ENCODE results near the gene ABCG2.
"Not testable (repeated sequence)": the region's sequence is repeated elsewhere in the genome, so short reads cannot be mapped to it uniquely, and the experiment has no call there.

ABCG2 gene

DNA sequence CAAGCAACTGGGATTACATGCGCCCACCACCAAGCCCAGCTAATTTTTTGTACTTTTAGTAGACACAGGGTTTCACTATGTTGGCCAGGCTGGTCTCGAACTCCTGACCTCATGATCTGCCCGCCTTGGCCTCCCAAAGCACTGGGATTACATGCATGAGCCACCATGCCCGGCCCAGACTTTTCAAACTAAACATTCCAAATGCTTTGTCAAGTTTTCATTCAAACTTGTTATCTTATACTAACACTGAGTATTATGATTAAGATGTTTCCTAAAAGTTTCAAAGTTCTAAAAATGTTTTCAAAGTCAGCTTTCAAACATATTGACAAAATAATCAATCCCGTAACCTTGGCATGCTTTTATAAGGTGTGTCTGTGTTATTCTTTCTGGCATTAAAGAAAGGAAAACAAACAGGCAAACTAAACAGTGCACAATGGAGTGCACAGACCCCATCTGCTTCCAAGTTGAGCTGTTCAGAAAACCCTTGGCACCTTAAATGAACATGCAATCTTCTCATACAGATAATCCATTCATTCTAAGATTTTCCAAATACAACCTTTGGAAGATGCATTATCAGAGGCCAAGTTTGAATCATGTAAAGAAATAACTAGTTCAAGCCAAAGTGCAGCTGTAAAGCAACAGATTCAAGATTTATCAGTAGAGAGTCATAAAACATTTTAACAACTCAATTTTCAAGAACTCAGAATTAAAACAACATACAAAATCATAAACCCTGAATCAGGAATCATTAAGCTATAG is 49.1 kb downstream of the ABCG2 start:
- no peak for DNase-seq

DNA sequence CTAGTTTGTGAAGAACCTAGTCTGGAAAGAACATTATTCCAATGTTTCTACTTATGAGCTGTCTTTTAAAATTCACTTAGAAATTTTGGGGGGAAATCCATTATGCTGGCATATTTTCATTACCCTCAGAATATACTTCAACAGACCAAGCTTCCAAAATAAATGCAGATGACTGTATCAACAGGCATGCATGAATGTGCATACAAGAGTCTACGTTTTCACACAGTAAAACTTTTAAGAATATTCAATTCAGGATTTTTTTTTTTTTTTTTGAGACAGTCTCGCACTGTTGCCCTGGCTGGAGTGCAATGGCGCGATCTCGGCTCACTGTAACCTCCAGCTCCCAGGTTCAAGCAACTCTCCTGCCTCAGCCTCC is 49.7 kb downstream of the ABCG2 start:
- DNase-seq, result no peak

DNA sequence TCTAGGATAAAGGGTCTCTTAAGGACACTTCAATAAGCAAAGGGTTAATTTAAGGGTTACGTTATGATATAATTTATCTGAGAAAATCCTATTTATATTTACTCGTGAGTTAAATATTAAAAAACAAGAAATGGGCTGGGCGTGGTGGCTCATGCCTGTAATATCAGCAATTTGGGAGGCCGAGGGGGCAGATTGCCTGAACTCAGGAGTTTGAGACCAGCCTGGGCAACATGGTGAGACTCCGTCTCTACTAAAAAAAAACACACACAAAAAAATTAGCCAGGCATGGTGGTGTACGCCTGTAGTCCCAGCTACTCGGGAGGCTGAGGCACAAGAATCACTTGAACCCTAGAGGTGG is 50.4 kb downstream of the ABCG2 start:
- not testable (repeated sequence) for DNase-seq

DNA sequence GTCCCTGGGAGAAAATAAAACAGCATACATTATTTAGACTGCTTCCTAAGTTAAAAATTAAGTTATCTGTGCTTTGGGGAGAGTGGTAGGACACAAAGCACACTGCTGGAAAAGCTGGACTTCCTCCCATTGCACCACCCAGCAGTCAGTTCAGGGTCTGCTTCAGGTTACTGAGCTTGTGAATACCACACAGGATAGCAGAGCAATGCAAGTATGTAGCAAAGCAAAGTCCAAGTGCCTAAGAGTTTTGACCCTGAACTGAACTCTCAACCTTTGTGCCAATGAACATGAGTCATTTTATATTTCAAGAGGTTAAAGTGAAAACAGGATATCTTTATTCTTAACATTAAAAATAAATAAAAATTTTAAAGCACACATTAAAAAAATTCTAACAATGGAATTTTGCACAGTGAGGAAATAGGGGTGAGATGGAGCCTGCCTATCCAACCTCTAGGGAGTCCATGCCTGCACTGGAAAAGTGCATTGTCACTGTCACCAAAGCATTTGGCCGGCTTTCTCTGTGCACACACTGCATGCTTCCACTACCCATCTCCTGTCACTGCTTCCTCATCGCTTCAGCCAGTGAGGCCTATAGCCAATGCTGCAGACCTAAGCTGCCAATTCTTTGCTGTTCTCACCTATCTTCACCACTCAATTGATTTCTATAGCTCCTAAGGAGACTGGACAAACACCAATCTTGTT is 50.9 kb downstream of the ABCG2 start:
- no peak for DNase-seq

DNA sequence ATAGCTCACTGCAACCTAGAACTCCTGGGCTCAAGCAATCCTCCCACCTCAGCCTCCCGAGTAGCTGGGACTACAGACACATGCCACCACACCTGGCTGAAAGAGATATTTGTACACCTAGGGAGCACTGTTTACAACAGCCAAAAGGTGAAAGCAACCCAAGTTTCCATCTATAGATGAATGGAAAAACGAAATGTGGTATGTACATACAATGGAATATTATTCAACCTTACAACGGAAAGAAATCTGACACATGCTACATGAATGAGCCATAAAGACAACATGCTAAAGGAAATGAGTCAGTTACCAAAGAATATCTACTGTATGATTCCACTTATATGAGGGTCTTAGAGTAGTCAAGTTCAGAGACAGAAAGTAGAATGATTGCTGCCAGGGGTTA is 52.2 kb downstream of the ABCG2 start:
- DNase-seq, result no peak

DNA sequence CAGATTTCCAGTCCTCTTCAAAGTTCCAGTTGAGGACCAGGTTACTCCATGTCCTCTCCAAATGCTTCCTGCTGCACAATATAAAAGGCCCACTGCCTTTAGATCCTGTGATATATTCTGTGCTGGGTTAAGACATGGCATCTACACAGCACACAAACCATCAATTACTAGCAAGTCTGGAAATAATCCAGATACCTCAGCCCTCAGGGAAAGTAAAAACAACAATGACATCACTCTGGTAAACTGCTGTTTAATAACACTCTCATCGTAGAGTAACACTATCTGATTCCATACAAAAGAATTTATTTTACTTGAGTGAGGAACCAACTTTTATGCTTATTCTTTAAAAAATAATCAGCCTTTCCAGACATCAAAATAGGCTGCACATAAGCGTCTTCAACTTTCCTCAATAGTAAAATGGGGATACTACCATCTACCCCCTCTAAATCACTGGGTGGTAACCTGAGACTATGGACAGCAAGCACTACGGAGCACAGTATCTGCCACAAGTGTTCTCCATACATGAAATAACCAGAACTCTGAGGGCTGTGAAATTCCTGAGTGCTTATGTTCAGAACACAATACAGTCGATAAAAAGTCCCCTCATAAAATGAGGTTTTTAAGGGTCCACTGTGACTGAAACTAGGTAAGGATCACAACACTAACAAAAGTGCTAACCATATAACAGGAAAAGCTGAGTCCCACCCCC is 53.4 kb downstream of the ABCG2 start:
- no peak for DNase-seq

DNA sequence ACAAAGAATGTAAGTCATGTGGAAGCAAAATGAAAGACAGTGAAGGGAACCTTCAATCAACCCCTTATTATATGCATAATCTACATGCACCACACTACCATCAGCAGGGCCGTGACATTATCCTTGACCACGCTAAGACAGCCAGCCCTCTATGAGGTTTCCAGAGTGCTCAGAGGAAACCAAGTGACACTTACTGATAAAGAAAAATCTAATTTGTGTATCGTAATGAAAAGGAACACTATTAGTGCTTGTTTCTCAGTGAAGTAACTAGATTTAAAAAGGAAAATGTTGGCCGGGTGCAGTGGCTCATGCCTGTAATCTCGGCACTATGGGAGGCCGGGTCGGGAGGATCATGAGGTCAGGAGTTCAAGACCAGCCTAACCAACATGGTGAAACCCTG is 56.4 kb downstream of the ABCG2 start:
- no peak for DNase-seq

DNA sequence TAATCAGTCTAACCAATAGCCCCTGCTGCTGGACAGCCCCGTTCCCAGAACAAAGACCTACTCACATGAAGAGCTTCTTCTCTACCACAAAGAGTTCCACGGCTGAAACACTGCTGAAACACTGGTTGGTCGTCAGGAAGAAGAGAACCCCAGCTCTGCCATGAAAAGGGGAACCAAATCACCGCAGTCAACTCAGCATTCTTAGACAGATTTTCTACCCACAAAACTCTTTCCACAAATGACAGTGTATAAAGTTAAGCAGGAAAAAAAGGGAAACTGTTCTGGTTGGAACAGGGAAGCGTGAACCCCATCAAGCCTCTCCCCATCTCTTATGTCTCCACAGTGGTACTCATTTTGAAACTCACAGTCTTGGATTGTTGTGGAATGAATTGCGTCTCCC is 57.3 kb downstream of the ABCG2 start:
- no peak for DNase-seq

DNA sequence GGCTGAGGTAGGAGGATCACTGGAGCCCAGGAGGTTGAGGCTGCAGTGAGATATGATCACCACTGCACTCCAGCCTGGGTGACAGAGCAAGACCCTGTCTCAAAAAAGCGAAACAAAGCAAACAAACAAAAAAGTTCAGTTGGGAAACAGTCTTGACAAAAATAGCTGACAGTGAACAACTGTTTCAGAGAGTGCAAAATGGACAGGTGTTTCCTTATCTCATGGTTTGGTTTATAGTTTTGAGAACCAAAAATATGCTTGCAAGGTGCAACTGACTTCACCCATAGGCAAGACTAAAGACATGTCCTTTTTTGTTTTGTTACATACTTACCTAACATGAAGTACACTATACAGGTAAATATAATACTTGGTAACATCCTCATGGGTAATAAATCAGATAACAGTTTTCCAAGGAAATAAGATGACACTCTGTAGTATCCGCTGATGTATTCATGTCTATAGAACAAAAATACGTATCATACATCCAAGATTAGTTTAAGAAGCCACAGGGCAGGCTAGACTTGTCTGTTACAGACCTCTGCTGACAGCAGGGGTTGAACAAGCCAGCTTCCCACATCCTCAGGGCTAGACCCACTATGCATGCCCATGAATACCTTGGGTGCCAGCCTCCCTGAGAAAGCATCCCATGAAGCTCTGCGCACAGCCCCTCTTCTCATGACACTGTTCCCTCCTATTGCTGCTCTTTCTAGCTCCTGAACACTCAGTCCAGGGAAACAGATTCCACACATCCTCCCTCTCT is 59.3 kb downstream of the ABCG2 start:
- DNase-seq, result no peak

DNA sequence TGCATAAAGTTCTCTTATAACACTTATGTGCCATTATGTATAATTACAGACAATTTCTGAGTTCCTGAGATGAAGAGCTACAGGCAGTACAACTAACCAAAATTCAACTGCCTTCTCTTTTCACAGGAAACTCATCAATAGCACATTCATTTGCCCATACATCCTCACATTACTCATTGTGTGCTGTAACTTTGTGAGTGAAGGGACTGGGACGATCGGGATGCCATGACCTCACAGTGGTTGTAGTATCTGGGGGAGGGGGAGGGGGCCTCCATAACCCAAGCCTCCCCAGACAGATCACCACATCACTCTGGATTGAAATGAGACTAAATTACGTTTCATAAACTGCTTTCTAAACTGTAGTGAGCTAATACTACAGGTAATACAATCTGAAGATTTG is 60.7 kb downstream of the ABCG2 start:
- DNase-seq, result no peak

DNA sequence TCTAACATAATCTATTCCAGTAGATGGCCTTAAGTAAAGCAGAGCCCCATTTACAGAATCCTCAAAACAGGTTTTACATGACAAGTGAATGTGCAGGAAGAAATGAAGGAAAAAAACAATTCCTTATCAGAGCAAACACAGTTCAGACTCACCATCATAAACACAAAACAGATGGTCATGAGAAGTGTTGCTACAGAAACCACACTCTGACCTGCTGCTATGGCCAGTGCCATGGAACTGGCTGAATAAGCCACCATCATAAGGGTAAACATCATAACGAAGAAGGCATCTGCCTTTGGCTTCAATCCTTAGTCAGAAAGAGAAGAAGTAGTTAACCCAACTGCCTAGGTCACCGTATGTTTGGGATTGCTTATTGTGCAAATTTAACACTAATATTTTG is 61.1 kb downstream of the ABCG2 start:
- no peak for DNase-seq

DNA sequence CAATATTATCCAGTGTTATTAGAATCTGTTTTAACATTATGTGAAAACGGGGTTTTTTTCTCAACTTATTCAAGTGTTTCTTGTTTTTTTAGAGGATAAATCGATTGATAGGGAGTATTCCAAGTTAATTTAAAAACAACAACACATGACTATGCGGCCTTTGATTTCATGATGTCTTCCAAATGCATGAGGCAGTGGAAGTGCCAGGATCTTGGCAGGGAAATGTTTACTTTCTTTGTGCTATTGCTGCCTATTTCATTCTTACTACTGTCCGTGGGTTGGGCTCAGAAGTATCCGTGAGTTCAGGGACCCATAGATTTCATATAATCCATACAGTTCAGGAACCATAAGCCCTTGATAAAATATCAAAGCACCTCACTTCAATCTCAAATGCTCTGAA is 64.6 kb downstream of the ABCG2 start:
- DNase-seq, result no peak

DNA sequence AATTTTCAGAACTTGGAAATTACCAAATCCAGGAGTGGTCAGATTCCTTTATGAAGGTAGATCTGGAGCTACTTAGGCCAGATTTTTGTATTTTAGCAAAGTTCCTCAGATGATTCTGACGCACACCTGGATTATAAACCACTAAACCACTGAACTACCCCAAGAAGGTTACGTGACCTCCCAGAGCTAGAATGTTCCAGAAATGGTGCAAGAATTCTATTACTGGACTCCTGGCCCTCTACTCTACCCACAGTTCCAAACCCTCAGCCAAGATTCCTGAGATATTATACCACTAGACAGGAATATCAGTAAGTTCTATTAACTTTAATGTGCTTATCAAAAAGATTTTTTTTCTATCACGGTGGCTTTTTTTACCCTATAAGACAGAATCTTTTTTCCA is 67.1 kb downstream of the ABCG2 start:
- DNase-seq, result no peak

DNA sequence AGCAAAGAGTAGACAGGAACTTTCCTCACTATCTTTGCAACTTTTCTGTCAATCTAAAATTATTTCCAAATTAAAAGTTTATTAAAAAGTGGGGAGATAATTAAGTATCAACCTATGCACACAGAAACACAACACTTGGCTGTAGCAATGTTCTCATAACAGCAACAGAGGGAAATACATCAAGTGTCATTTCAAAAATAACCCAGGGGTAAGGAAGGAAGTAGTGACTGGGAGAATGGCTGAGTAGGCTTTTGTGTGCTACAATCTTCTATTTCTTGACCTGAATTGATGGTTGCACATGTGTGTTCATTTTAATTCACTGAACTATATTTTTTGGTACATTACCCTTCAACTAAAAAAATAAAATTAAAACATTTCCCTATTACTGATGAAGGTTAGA is 67.5 kb downstream of the ABCG2 start:
- DNase-seq, result no peak

DNA sequence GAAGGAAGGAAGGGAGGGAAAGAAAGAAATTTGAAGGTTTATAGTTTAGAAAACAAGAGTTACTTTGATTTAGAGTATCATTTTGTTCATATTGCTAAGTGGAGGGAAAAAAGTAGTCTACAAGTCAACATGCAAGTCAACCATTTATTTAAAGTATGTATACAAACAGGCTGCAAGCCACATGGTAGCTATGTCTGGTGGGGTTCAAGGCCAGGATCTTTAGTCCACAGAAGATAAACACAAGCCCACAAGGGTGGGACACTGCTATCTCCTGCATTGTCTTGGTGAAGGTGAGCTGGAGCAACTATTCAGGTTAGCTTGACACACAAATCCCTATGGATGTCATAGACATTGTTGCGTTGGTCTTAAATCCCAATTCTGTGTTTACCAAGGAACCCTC is 71.4 kb downstream of the ABCG2 start:
- DNase-seq, result no peak

DNA sequence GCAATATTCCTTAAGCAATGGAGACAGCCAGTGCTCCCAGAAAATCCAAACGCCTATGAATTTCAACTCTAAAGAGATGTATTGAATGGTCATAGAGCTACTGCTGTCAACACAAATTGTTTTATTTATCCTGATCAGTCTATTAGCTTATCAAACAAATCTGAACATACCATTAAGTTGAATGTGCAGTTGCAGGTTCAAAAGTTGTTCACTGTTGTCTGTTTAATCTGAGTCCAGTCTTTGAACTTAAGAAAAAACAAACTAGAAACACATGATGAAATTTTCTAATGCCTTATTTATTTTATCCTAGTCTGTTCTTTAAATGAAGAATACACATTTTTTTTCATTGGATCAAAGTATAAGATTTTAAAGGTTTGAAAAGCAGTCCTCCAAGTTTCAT is 77.8 kb downstream of the ABCG2 start:
- DNase-seq, result no peak

DNA sequence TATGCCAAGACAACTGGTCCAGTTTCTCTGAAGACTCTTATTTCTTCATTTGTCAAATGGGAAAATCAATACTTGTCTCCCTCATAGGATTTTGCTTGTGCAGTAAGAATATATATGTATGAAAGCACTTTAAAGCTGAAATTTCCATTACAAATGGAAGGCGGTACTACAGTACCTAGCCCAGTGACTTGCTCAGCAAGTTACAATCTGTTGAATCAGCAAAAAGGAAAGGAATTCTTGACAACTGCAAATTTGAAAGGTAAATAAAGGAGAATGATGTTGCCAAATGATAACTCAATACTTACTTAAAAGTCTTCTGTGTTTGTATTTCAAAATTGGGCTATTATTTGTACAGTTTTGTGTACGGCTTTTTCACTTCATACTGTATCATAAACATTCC is 79.9 kb downstream of the ABCG2 start:
- DNase-seq, result no peak

DNA sequence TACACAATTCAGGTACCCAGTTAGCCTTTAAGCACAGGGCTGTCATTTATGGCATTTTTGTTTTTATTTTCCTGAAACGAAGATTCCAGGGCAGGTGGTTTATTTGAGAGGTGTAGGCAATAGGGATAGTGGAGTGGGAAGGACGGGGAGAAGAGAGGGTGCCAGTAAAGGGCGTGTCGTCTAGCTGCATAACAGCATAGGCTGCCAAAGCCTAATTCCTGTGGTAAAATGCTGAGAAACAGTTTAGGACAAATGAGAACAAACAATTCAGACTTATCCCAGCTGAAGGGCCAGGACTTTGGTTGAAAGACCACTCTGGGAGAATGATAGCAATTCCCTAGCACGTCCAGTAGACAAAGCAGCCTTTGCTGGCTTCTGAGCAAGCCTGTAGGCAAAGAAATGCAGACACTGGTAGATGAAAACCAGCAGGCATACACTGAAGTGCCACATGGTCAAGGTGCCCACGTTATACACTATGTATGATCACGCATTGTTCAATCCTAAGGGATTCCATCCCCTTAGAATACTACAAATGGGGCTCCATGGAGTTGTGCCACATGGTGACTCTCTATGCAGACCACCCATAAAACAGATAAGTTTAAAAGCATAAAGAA is 80.4 kb downstream of the ABCG2 start:
- no peak for DNase-seq

DNA sequence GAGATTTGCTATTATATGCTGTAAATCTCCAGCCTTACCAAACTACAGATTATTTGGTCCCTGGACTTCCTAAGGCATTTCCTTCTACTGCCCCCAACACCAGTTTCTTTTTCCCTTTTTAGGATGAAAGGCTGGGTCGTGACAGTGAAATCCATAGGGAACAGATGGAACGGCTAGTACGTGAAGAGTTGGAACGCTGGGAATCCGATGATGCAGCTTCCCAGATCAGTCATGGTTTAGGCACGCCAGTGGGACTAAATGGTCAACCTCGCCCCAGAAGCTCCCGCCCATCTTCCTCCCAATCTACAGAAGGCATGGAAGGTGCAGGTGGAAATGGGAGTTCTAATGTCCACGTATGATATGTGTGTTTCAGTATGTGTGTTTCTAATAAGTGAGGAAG is 83.1 kb downstream of the ABCG2 start:
- DNase-seq, result no peak

DNA sequence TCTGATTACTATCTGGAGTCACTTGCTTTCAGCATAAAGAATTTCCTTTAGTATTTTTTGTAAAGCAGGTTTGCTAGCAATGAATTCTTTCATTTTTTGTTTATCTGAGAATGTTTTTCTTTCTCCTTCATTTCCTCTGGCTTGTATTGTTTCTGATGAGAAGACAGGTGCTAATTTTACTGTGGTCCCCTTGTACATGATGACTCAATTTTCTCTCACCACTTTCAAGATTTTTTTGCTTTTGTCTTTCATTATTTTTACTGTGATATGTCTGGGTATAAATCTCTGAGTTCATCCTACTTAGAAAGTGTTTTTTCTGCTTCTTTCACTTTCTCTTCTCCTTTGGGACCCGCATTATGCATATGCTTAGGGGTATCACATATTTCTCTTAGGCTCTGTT is 88.4 kb downstream of the ABCG2 start:
- DNase-seq, result no peak

DNA sequence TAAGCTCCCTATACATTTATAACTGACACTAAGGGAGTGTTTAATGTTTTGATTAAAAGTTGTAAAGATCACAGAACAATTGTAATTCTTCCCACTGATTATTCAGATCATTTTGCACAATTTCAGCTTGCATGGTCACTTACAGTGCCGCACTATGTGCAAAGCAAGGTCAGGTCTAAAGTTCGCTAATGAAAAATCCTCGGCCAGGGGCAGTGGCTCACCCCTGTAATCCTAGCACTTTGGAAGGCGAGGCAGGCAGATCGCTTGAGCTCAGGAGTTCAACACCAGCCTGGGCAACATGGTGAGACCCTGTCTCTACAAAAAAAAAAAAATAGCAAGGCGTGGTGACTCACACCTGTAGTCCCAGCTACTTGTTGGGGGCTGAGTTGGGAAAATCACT is 94.0 kb downstream of the ABCG2 start:
- DNase-seq, result no peak

DNA sequence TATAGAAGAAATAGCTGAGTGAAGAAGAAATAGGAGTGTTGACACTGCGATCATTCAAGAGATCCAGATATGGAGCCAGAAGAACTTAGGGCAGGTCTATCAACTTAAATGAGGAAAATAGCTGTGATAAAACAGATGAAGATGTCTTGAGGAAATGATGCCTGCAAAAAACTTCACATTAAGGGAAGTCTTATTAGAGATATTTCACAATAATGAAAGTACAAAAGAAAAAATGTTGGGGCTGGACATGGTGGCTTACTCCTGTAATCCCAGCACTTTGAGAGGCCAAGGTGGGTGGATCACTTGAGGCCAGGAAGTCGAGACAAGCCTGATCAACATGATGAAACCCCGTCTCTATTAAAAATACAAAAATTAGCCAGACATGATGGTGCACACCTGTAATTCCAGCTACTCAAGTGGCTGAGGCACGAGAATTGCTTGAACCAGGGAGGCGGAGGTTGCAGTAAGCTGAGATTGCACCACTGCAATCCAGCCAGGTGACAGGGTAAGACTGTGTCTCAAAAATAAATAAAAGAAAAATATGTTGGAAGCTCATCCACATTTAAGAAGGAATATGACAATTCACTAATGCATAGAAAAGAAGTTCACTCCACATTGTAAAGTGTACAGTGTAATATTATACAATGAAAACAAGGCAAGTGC is 94.7 kb downstream of the ABCG2 start:
- no peak for DNase-seq

DNA sequence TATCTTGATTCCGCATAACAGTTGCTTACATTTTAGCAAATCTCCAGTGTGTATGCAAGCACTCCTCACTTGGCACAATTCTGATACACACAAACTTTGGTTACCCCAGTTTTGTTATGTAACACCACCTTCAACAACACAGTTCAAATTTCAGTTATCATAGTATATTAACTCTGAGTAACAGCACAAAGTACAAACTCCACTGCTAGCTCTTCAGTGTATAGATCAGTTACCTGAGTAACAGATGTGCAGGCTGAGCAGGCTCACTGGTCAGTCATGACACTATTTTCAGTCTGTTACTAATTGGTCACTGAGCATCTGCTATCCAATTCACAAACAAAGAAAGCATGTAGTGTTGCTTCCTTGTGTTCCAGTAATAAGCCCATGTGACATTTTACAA is 95.6 kb downstream of the ABCG2 start:
- DNase-seq, result no peak
